T-cell (primary cell): Measurements from ENCODE around the gene SDSL. TPM values are rescaled to one million over a fixed set of nuclear protein-coding genes. Genes with fewer than 3 reads are reported as not detected.

ENCODE experiments used
- ATAC-seq, 4 experiments: fragments of 200-7000 bp in 3 of 4; fragments of 150-1000 bp in 1 of 4; cut with Tn5 transposase; replicated peaks in 1 of 4; 1 replicate in 3 of 4; 2 replicates in 1 of 4; pipeline ENCODE4 v1.10.0; 2021; ENCODE audit warnings: moderate library complexity in 3 of 4, mild to moderate bottlenecking in 2 of 4, moderate number of reproducible peaks in 1 of 4
- CTCF ChIA-PET, 2 donors: fragments of 300-600 bp; sonication (Branson Sonifier 250); formaldehyde crosslinking; loops; one replicate each; lab custom pipeline; 2022; ENCODE audit warnings: antibody characterized with exemption in 2 of 2; lab: Charles Lee
- POLR2A ChIA-PET, 2 donors: fragments of 300-600 bp; sonication (Branson Sonifier 250); formaldehyde crosslinking; loops; one replicate each; lab custom pipeline; 2022; ENCODE audit warnings: antibody characterized with exemption in 2 of 2; lab: Charles Lee
- DNase-seq, 35 experiments: peaks; one replicate each; pipeline versions ENCODE4 v3.0.0 to v3.0.0-alpha.2; 2013 to 2023
- H3K27ac ChIP-seq: one replicate; pipeline ENCODE4 v1.5.1; 2013; ENCODE audit warnings: low read length
- H3K27me3 ChIP-seq, 2 experiments: replicated peaks in 1 of 2; 1 replicate in 1 of 2; 2 replicates in 1 of 2; pipeline versions ENCODE4 v1.6.1 to v1.7.0; 2013; ENCODE audit warnings: low read length in 1 of 2, mixed read lengths in 1 of 2; ENCODE audit not compliant: control insufficient read depth in 2 of 2, insufficient read depth in 2 of 2; ENCODE audit errors: extremely low read depth in 1 of 2
- H3K36me3 ChIP-seq, 2 donors: 1 replicate in 1 of 2; 2 replicates in 1 of 2; pipeline versions ENCODE4 v1.6.1 to v1.7.0; 2013; ENCODE audit warnings: low read length in 1 of 2; ENCODE audit not compliant: control insufficient read depth in 2 of 2, insufficient read depth in 1 of 2; ENCODE audit errors: extremely low read depth in 1 of 2
- H3K4me1 ChIP-seq, 2 experiments: 1 replicate in 1 of 2; 2 replicates in 1 of 2; pipeline versions ENCODE4 v1.6.1 to v1.7.0; 2013; ENCODE audit warnings: low read length in 2 of 2, mixed read lengths in 1 of 2; ENCODE audit not compliant: insufficient read depth in 2 of 2, control insufficient read depth in 1 of 2; ENCODE audit errors: extremely low read depth in 1 of 2
- H3K4me3 ChIP-seq, 2 donors: 1 replicate in 1 of 2; 2 replicates in 1 of 2; pipeline versions ENCODE4 v1.5.1 to v1.7.0; 2013; ENCODE audit warnings: mild to moderate bottlenecking in 2 of 2, low read length in 1 of 2, moderate library complexity in 1 of 2; ENCODE audit not compliant: control insufficient read depth in 1 of 2; ENCODE audit errors: extremely low read depth in 1 of 2
- H3K9me3 ChIP-seq: 2 replicates; pipeline ENCODE4 v1.7.0; 2013
- H3K27ac Mint-ChIP-seq, 2 donors: one replicate each; pipeline ENCODE4 v1.8.0; 2020 to 2021; ENCODE audit warnings: mild to moderate bottlenecking in 2 of 2, mixed read lengths in 2 of 2
- H3K27me3 Mint-ChIP-seq, 2 donors: one replicate each; pipeline ENCODE4 v1.8.0; 2021 to 2022; ENCODE audit warnings: mixed read lengths in 2 of 2
- H3K36me3 Mint-ChIP-seq: one replicate; pipeline ENCODE4 v1.8.0; 2021; ENCODE audit warnings: mixed read lengths
- H3K4me1 Mint-ChIP-seq, 3 donors: one replicate each; pipeline ENCODE4 v1.8.0; 2020 to 2022; ENCODE audit warnings: mixed read lengths in 3 of 3, mild to moderate bottlenecking in 1 of 3
- H3K4me3 Mint-ChIP-seq, 3 donors: one replicate each; pipeline ENCODE4 v1.8.0; 2020 to 2022; ENCODE audit warnings: mild to moderate bottlenecking in 3 of 3, mixed read lengths in 3 of 3, moderate library complexity in 3 of 3
- H3K9me3 Mint-ChIP-seq, 3 donors: one replicate each; pipeline ENCODE4 v1.8.0; 2020 to 2022; ENCODE audit warnings: mixed read lengths in 3 of 3
- WGBS: methylation state at CpG from one replicate; pipeline ENCODE4 v1.1.5; 2013; ENCODE audit warnings: missing lambda C conversion rate; ENCODE audit not compliant: insufficient coverage; 5-methylcytosine and 5-hydroxymethylcytosine counted together
- total RNA-seq, 35 experiments: library from RNA in 6 of 35; stranded (reverse) in 6 of 35; fragments of 120-200 nt in 1 of 35; gene quantifications; one replicate each; pipeline versions ENCODE4 v1.2.1 to v1.2.4 and lab custom pipeline; 2013 to 2026

SDSL gene
- total RNA-seq, 5 donors from 2014 or later (not counting 1 experiment from before 2014, with no cell fraction given), result 0.19 to 2.3 (median 0.44) TPM; not detected in 1

GRCh38 chr12:113436993-113437728 is 15.0 kb downstream of the SDSL start:
- ATAC-seq, result no peak
- ChIA-PET CTCF (no interaction called here), POLR2A (no interaction called here)
- peaks cover 0 to 41% of the 10 kb centered on the region in 2 experiments for H3K27me3 ChIP-seq
- H3K4me1 Mint-ChIP-seq, result no peaks in the 10 kb centered on the region
- DNase-seq, result no peak
- no peak overlapping the region for H3K4me3 Mint-ChIP-seq
- no peaks in the 10 kb centered on the region for H3K36me3 ChIP-seq
- peaks cover 9 to 22% of the 10 kb centered on the region in 2 donors for H3K27me3 Mint-ChIP-seq
- H3K27ac ChIP-seq, result no peak overlapping the region
- 95% methylated on average over 3 of the region's 6 CpGs for WGBS
- H3K36me3 Mint-ChIP-seq, result no peaks in the 10 kb centered on the region
- H3K9me3 Mint-ChIP-seq, result no peaks in the 10 kb centered on the region
- no peak overlapping the region for H3K4me3 ChIP-seq
- no peaks in the 10 kb centered on the region for H3K9me3 ChIP-seq
- no peak overlapping the region for H3K27ac Mint-ChIP-seq
- H3K4me1 ChIP-seq, result no peaks in the 10 kb centered on the region

DNA sequence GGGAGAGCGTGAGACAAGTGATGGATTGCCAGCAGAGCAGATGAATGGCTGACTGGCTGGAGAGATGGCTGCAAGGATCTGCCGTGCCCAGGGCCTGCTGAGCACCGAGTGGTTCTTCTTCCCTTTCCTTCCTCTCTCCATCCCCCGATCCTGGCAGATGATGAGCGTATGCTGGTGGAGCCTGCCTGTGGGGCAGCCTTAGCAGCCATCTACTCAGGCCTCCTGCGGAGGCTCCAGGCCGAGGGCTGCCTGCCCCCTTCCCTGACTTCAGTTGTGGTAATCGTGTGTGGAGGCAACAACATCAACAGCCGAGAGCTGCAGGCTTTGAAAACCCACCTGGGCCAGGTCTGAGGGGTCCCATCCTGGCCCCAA is 15.5 kb downstream of the SDSL start:
- Mint-ChIP-seq H3K4me1 (no peaks in the 10 kb centered on the region), H3K27me3 (peaks cover 9 to 22% of the 10 kb centered on the region in 2 donors), H3K27ac (no peak overlapping the region), H3K36me3 (no peaks in the 10 kb centered on the region), H3K9me3 (no peaks in the 10 kb centered on the region), H3K4me3 (no peak overlapping the region)
- no peak overlapping the region for H3K4me3 ChIP-seq
- POLR2A ChIA-PET, result no interaction called here
- DNase-seq, result no peak
- no peak overlapping the region for H3K27ac ChIP-seq
- CTCF ChIA-PET, result no interaction called here
- H3K27me3 ChIP-seq, result peaks cover 0 to 41% of the 10 kb centered on the region in 2 experiments
- H3K4me1 ChIP-seq, result no peaks in the 10 kb centered on the region
- WGBS, result 60% methylated on average over 2 of the region's 9 CpGs
- H3K9me3 ChIP-seq, result no peaks in the 10 kb centered on the region
- no peak for ATAC-seq
- no peaks in the 10 kb centered on the region for H3K36me3 ChIP-seq

DNA sequence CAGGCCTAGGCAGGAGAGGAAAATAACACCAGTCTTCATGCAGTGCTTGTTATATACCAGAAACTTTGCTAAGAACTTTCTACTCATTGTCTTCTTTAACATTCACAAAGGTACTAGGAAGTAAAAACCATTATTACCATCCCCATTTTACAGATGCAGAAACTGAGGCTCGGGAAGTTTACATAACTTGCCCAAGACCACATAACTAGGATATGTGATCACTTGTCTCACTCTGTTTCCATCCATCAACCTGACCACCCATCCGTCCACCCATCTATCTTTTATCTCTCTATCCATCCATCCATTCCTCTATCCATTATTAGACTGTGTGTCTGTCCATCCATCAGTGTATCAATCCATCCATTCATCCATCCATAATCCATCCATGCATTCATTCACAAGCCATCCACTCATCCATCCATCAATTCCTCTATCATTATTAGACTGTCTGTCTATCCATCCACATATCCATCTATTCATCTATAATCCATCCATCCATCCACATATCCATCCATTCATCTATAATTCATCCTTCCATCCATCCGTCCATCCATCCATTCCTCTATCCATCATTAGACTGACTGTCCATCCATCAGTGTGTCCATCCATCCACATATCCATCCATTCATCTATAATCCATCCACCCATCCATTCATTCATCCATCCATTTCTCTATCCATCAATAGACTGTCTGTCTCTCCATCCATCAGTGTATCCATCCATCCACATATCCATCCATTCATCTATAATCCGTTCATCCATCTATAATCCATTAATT is 16.5 kb downstream of the SDSL start:
- Histone ChIP-seq H3K27me3 (peaks cover 0 to 38% of the 10 kb centered on the region in 2 experiments), H3K4me3 (no peak overlapping the region), H3K36me3 (no peaks in the 10 kb centered on the region), H3K4me1 (no peaks in the 10 kb centered on the region), H3K27ac (no peak overlapping the region), H3K9me3 (no peaks in the 10 kb centered on the region)
- peaks cover 9 to 16% of the 10 kb centered on the region in 2 donors for H3K27me3 Mint-ChIP-seq
- H3K9me3 Mint-ChIP-seq, result no peaks in the 10 kb centered on the region
- no peak overlapping the region for H3K27ac Mint-ChIP-seq
- no peak for DNase-seq
- ATAC-seq, result no peak
- H3K4me1 Mint-ChIP-seq, result no peaks in the 10 kb centered on the region
- 54% methylated on average over 4 of the region's 4 CpGs for WGBS
- ChIA-PET POLR2A (no interaction called here), CTCF (no interaction called here)
- no peaks in the 10 kb centered on the region for H3K36me3 Mint-ChIP-seq
- no peak overlapping the region for H3K4me3 Mint-ChIP-seq

- ChIA-PET CTCF (no interaction called here), POLR2A (no interaction called here)
- Mint-ChIP-seq H3K9me3 (no peaks in the 10 kb centered on the region), H3K4me1 (no peaks in the 10 kb centered on the region), H3K27ac (no peak overlapping the region), H3K36me3 (no peaks in the 10 kb centered on the region), H3K27me3 (peaks cover 9 to 19% of the 10 kb centered on the region in 2 donors), H3K4me3 (no peak overlapping the region)
- Histone ChIP-seq H3K27me3 (peaks cover 0 to 38% of the 10 kb centered on the region in 2 experiments), H3K4me1 (no peaks in the 10 kb centered on the region), H3K27ac (no peak overlapping the region), H3K9me3 (no peaks in the 10 kb centered on the region), H3K36me3 (no peaks in the 10 kb centered on the region), H3K4me3 (no peak overlapping the region)
- 31% methylated on average over 2 of the region's 4 CpGs for WGBS
- DNase-seq (no peak), ATAC-seq (no peak)
These were observed 17.1 kb downstream of the SDSL start for GRCh38 chr12:113439301-113439597.

- H3K27ac ChIP-seq, result no peak overlapping the region
- Mint-ChIP-seq H3K9me3 (no peaks in the 10 kb centered on the region), H3K27me3 (peaks cover 9 to 19% of the 10 kb centered on the region in 2 donors), H3K4me3 (no peak overlapping the region), H3K4me1 (no peaks in the 10 kb centered on the region), H3K27ac (no peak overlapping the region), H3K36me3 (no peaks in the 10 kb centered on the region)
- WGBS, result 40% methylated on average over 8 of the region's 8 CpGs
- DNase-seq (no peak), ATAC-seq (no peak)
- H3K4me3 ChIP-seq, result no peak overlapping the region
- H3K9me3 ChIP-seq, result no peaks in the 10 kb centered on the region
- CTCF ChIA-PET, result no interaction called here
- peaks cover 0 to 37% of the 10 kb centered on the region in 2 experiments for H3K27me3 ChIP-seq
- no peaks in the 10 kb centered on the region for H3K36me3 ChIP-seq
- H3K4me1 ChIP-seq, result no peaks in the 10 kb centered on the region
- POLR2A ChIA-PET, result no interaction called here
These were observed 17.4 kb downstream of the SDSL start for GRCh38 chr12:113439606-113440030.

DNA sequence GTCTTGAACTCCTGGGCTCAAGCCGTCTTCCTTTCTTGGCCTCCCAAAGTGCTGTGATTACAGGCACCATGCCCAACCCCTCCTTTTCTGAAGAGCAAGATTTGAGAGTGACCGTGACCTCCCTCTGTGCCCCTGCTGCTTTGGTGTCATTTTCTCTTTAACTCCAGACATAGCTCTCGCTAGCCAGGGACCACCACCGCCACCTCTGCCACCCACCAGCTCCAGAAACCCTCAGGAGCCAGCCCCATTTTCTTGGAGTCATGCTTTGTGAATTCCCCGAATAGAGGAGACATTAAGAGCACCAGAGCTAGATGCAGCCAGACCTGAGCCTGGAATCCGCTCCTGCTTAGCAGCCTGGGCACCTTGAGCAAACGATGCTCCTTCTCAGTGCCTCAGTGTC is 18.2 kb downstream of the SDSL start:
- ATAC-seq (no peak), DNase-seq (no peak)
- 90% methylated on average over 3 of the region's 7 CpGs for WGBS
- no peaks in the 10 kb centered on the region for H3K36me3 Mint-ChIP-seq
- no peaks in the 10 kb centered on the region for H3K4me1 ChIP-seq
- no peak overlapping the region for H3K27ac Mint-ChIP-seq
- H3K27me3 Mint-ChIP-seq, result peaks cover 14 to 20% of the 10 kb centered on the region in 2 donors
- POLR2A ChIA-PET, result no interaction called here
- CTCF ChIA-PET, result no interaction called here
- peaks cover 0 to 37% of the 10 kb centered on the region in 2 experiments for H3K27me3 ChIP-seq
- H3K4me3 Mint-ChIP-seq, result no peak overlapping the region
- no peak overlapping the region for H3K4me3 ChIP-seq
- H3K27ac ChIP-seq, result no peak overlapping the region
- no peaks in the 10 kb centered on the region for H3K9me3 Mint-ChIP-seq
- no peaks in the 10 kb centered on the region for H3K36me3 ChIP-seq
- H3K9me3 ChIP-seq, result no peaks in the 10 kb centered on the region
- H3K4me1 Mint-ChIP-seq, result no peaks in the 10 kb centered on the region
